Measurements from ENCODE around the gene ATG4D.
"Not testable (repeated sequence)": the region's sequence is repeated elsewhere in the genome, so short reads cannot be mapped to it uniquely, and the experiment has no call there.

The ATG4D gene

GRCh38 chr19:10573793-10574192 is 30.1 kb downstream of the ATG4D start:
- DNase-seq (ENCODE audit: low read depth in 1 of 2, low spot score in 1 of 2), result not testable (repeated sequence)

GRCh38 chr19:10574462-10574861 is 30.8 kb downstream of the ATG4D start:
- no peak for DNase-seq (ENCODE audit: low read depth in 1 of 2, low spot score in 1 of 2)

- no peak for DNase-seq (ENCODE audit: low read depth in 1 of 2, low spot score in 1 of 2)
Measured at GRCh38 chr19:10575011-10575716, 31.5 kb downstream of the ATG4D start.

- DNase-seq (ENCODE audit: low read depth in 1 of 2, low spot score in 1 of 2), result no peak
Measured at GRCh38 chr19:10577951-10578350, 34.2 kb downstream of the ATG4D start.

- DNase-seq (ENCODE audit: low read depth in 1 of 2, low spot score in 1 of 2), result peak; percentile 80 to 85
Measured at GRCh38 chr19:10580979-10581631, 37.4 kb downstream of the ATG4D start.

GRCh38 chr19:10582091-10582490 is 38.4 kb downstream of the ATG4D start:
- DNase-seq (ENCODE audit: low read depth in 1 of 2, low spot score in 1 of 2), result no peak

- no peak for DNase-seq (ENCODE audit: low read depth in 1 of 2, low spot score in 1 of 2)
Measured at GRCh38 chr19:10583036-10583776, 39.5 kb downstream of the ATG4D start.

- no peak for DNase-seq (ENCODE audit: low read depth in 1 of 2, low spot score in 1 of 2)
Measured at GRCh38 chr19:10586396-10586795, 42.7 kb downstream of the ATG4D start.

GRCh38 chr19:10587022-10587838 is 43.5 kb downstream of the ATG4D start, which contains the start of gene AP1M2:
Gene AP1M2, minus strand, starts transcription at chr19:10587312. Its CDS starts 81 bp downstream, at chr19:10587231.
- no peak for DNase-seq (ENCODE audit: low read depth in 1 of 2, low spot score in 1 of 2)

- no peak for DNase-seq (ENCODE audit: low read depth in 1 of 2, low spot score in 1 of 2)
Measured at GRCh38 chr19:10587839-10588150, 44.1 kb downstream of the ATG4D start.

- no peak for DNase-seq (ENCODE audit: low read depth in 1 of 2, low spot score in 1 of 2)
Measured at GRCh38 chr19:10593148-10593547, 49.4 kb downstream of the ATG4D start.

- DNase-seq (ENCODE audit: low read depth in 1 of 2, low spot score in 1 of 2), result no peak
Measured at GRCh38 chr19:10593820-10594637, 50.3 kb downstream of the ATG4D start.

GRCh38 chr19:10600149-10600548 is 56.4 kb downstream of the ATG4D start:
- no peak for DNase-seq (ENCODE audit: low read depth in 1 of 2, low spot score in 1 of 2)

- no peak for DNase-seq (ENCODE audit: low read depth in 1 of 2, low spot score in 1 of 2)
Measured at GRCh38 chr19:10601999-10602329, 58.3 kb downstream of the ATG4D start.

- peak; percentile 76 to 82 for DNase-seq (ENCODE audit: low read depth in 1 of 2, low spot score in 1 of 2)
Measured at GRCh38 chr19:10602330-10603083, 58.8 kb downstream of the ATG4D start.

Data from activated CD4-positive, alpha-beta T cell treated with anti-CD3 and anti-CD28 coated beads, Interleukin-2, amount 50 U/mL, for 24 hours (primary cell).